Measurements from ENCODE around the gene CDK5RAP3. TPM values are rescaled to one million over a fixed set of nuclear protein-coding genes. Genes with fewer than 3 reads are reported as not detected.

Gene CDK5RAP3
- total and polyA plus RNA-seq, 2 of the 13 experiments (the other 11 are each of a cell fraction or from before 2014, with no cell fraction given), result 128 to 154 TPM

- TF ChIP-seq, protein P1, sequence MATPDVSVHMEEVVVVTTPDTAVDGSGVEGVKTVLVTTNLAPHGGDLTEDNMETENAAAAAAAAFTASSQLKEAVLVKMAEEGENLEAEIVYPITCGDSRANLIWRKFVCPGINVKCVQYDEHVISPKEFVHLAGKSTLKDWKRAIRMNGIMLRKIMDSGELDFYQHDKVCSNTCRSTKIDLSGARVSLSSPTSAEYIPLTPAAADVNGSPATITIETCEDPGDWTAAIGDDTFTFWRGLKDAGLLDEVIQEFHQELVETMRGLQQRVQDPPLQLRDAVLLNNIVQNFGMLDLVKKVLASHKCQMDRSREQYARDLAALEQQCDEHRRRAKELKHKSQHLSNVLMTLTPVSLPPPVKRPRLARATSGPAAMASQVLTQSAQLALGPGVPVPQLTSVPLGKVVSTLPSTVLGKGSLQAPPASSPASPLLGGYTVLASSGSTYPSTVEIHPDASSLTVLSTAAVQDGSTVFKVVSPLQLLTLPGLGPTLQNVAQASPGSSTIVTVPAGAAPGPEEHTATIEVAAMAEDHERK (CRISPR knock-in tag; IDR thresholded peaks at IDR 0.05; ENCODE audit: low read depth), result no peak
- TF ChIP-seq FOXP1 (IDR thresholded peaks at IDR 0.05) (no peak), FOXP1 (CRISPR knock-in tag; IDR thresholded peaks at IDR 0.05) (no peak; the same call in 1 of the 2 replicates), NR2C2 (CRISPR knock-in tag; IDR thresholded peaks at IDR 0.05; ENCODE audit: borderline replicate concordance) (0 out of 2 replicates have a peak, but pooled peaks have one; percentile 23), ZEB1 (IDR thresholded peaks at IDR 0.05; ENCODE audit: insufficient replicate concordance, low read depth) (no peak), GMEB1 (CRISPR knock-in tag; IDR thresholded peaks at IDR 0.05; ENCODE audit: borderline replicate concordance) (peak; percentile 68; the same call in 1 of the 2 replicates), MTA1 (CRISPR knock-in tag; IDR thresholded peaks at IDR 0.05; ENCODE audit: borderline replicate concordance) (no peak), ZNF775 (CRISPR knock-in tag; IDR thresholded peaks at IDR 0.05; ENCODE audit: borderline replicate concordance) (no peak; the same call in 1 of the 2 replicates), PBX3 (CRISPR knock-in tag; IDR thresholded peaks at IDR 0.05; ENCODE audit: borderline replicate concordance) (no peak), IRF1 (CRISPR knock-in tag; IDR thresholded peaks at IDR 0.05; ENCODE audit: low read depth) (no peak), PAWR (CRISPR knock-in tag; IDR thresholded peaks at IDR 0.05; ENCODE audit: borderline replicate concordance) (0 out of 2 replicates have a peak, but pooled peaks have one; percentile 8), HDAC1 (CRISPR knock-in tag; IDR thresholded peaks at IDR 0.05) (peak; percentile 96), RELA (CRISPR knock-in tag; IDR thresholded peaks at IDR 0.05) (no peak), GTF2F1 (IDR thresholded peaks at IDR 0.05; ENCODE audit: low read length) (no peak), ARNT2 (CRISPR knock-in tag; IDR thresholded peaks at IDR 0.05; ENCODE audit: low read depth) (no peak; the same call in none of the 2 replicates), E2F1 (CRISPR knock-in tag; IDR thresholded peaks at IDR 0.05) (no peak), RFXAP (CRISPR knock-in tag; IDR thresholded peaks at IDR 0.05; ENCODE audit: borderline replicate concordance) (peak; percentile 74; the same call in 1 of the 2 replicates), ZSCAN30 (CRISPR knock-in tag; IDR thresholded peaks at IDR 0.05) (no peak), AGO2 (optimal IDR thresholded peaks at IDR 0.05; ENCODE audit: low read depth, low read length) (no peak)
- TF ChIP-seq, protein P2, sequence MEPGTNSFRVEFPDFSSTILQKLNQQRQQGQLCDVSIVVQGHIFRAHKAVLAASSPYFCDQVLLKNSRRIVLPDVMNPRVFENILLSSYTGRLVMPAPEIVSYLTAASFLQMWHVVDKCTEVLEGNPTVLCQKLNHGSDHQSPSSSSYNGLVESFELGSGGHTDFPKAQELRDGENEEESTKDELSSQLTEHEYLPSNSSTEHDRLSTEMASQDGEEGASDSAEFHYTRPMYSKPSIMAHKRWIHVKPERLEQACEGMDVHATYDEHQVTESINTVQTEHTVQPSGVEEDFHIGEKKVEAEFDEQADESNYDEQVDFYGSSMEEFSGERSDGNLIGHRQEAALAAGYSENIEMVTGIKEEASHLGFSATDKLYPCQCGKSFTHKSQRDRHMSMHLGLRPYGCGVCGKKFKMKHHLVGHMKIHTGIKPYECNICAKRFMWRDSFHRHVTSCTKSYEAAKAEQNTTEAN (CRISPR knock-in tag; conservative IDR thresholded peaks at IDR 0.05), result 0 out of 2 replicates have a peak, but pooled peaks have one; percentile 29
Measured at GRCh38 chr17:48025040-48025903, 54.4 kb downstream of the CDK5RAP3 start (continued).
